ENCODE results near the gene USP6NL. TPM values are rescaled to one million over a fixed set of nuclear protein-coding genes. Genes with fewer than 3 reads are reported as not detected.

USP6NL gene
- total RNA-seq, 1 donor from 2014 or later = 64.5 TPM

- Mint-ChIP-seq H3K4me3 (no peak overlapping the region), H3K9me3 (no peaks in the 10 kb centered on the region), H3K27ac (no peak overlapping the region), H3K27me3 (no peaks in the 10 kb centered on the region), H3K36me3 (ENCODE audit: low read depth) (no peaks in the 10 kb centered on the region), H3K4me1 (peaks cover 44% of the 10 kb centered on the region)
- intact Hi-C loops (cut with micrococcal nuclease) = loop anchor here (1.0 kb wide), 1 partner anchor 8 kb away; no protein-coding TSS in a partner anchor
- ChIA-PET POLR2A (interaction anchor here (0.5 to 0.8 kb wide), 3 partner anchors 9 to 44 kb away, joined by 3 to 5 read pairs (median 3); no protein-coding TSS in a partner anchor), CTCF (interaction anchor here (1.3 kb wide), 1 partner anchor 45 kb away, joined by 3 read pairs; no protein-coding TSS in a partner anchor)
- TF ChIP-seq CTCF (IDR thresholded peaks at IDR 0.05) = no peak
- ATAC-seq (ENCODE audit: low read depth) (no peak), DNase-seq (no peak)
Observed at GRCh38 chr10:11639849-11640764, 28.7 kb upstream of the USP6NL start.

GRCh38 chr10:11639362-11639761, 27.9 kb upstream of the USP6NL start:
- Mint-ChIP-seq H3K27ac (no peak overlapping the region), H3K36me3 (ENCODE audit: low read depth) (no peaks in the 10 kb centered on the region), H3K27me3 (no peaks in the 10 kb centered on the region), H3K4me3 (no peak overlapping the region), H3K4me1 (peaks cover 47% of the 10 kb centered on the region), H3K9me3 (no peaks in the 10 kb centered on the region)
- ChIA-PET POLR2A (interaction anchor here (0.5 to 1.4 kb wide), 2 partner anchors 28 to 45 kb away, joined by 4 to 5 read pairs; partner anchors contain the start of gene USP6NL), CTCF (no interaction called here)
- DNase-seq = no peak
- intact Hi-C loops (cut with micrococcal nuclease) = no loop called here
- TF ChIP-seq CTCF (IDR thresholded peaks at IDR 0.05) = no peak
- no peak for ATAC-seq (ENCODE audit: low read depth)

- H3K27ac Mint-ChIP-seq = peak overlapping the region; percentile 80
- intact Hi-C loops (cut with micrococcal nuclease) = no loop called here
- no peaks in the 10 kb centered on the region for H3K36me3 Mint-ChIP-seq (ENCODE audit: low read depth)
- no peak for DNase-seq
- ChIA-PET CTCF (interaction anchor here (0.6 to 1.0 kb wide), 2 partner anchors 72 to 123 kb away, joined by 3 read pairs; no protein-coding TSS in a partner anchor), POLR2A (interaction anchor here (0.7 to 1.4 kb wide), 3 partner anchors 10 to 27 kb away, joined by 3 to 4 read pairs (median 4); partner anchors contain the start of gene USP6NL)
- H3K4me1 Mint-ChIP-seq = peaks cover 56% of the 10 kb centered on the region
- peak overlapping the region; percentile 73 for H3K4me3 Mint-ChIP-seq
- H3K9me3 Mint-ChIP-seq = no peaks in the 10 kb centered on the region
- H3K27me3 Mint-ChIP-seq = no peaks in the 10 kb centered on the region
- peak; percentile 98 for ATAC-seq (ENCODE audit: low read depth)
- TF ChIP-seq CTCF (IDR thresholded peaks at IDR 0.05) = no peak
Observed at GRCh38 chr10:11638055-11638698, 26.7 kb upstream of the USP6NL start.

GRCh38 chr10:11636697-11637303, 25.4 kb upstream of the USP6NL start:
- intact Hi-C loops (cut with micrococcal nuclease) = no loop called here
- H3K9me3 Mint-ChIP-seq = no peaks in the 10 kb centered on the region
- DNase-seq (no peak), ATAC-seq (ENCODE audit: low read depth) (no peak)
- peak overlapping the region; percentile 64 for H3K27ac Mint-ChIP-seq
- peaks cover 64% of the 10 kb centered on the region for H3K4me1 Mint-ChIP-seq
- POLR2A ChIA-PET = interaction anchor here (0.8 to 1.0 kb wide), 2 partner anchors 30 to 33 kb away, joined by 3 read pairs; no protein-coding TSS in a partner anchor
- CTCF ChIA-PET = interaction anchor here (1.1 kb wide), 1 partner anchor 121 kb away, joined by 4 read pairs; no protein-coding TSS in a partner anchor
- no peak for TF ChIP-seq CTCF (IDR thresholded peaks at IDR 0.05)
- peak overlapping the region; percentile 11 for H3K4me3 Mint-ChIP-seq
- no peaks in the 10 kb centered on the region for H3K36me3 Mint-ChIP-seq (ENCODE audit: low read depth)
- H3K27me3 Mint-ChIP-seq = no peaks in the 10 kb centered on the region

Measured in activated B cell treated with CpG ODN at 0.5 μM for 24 hours (primary cell).